Mesenchymal stem cell (in vitro differentiated cells and primary cell): Measurements from ENCODE around the gene RSL24D1.

ENCODE experiments used
- DNase-seq: peaks from one replicate; pipeline ENCODE4 v3.0.0-alpha.2; 2013
- H2AFZ ChIP-seq: one replicate; pipeline ENCODE4 v1.6.1; 2013; ENCODE audit warnings: low read depth, mild to moderate bottlenecking, control low read depth, inconsistent platforms, low read length, moderate library complexity
- H2AK5ac ChIP-seq: 2 replicates; pipeline ENCODE4 v1.6.1; 2013; ENCODE audit warnings: low read length, moderate library complexity, mild to moderate bottlenecking, inconsistent platforms; ENCODE audit not compliant: severe bottlenecking
- H2BK120ac ChIP-seq: one replicate; pipeline ENCODE4 v1.6.1; 2013; ENCODE audit warnings: low read depth, mild to moderate bottlenecking, inconsistent platforms, low read length, moderate library complexity
- H2BK12ac ChIP-seq, 2 experiments: one replicate each; pipeline ENCODE4 v1.6.1; 2013; ENCODE audit warnings: inconsistent platforms in 2 of 2, low read length in 2 of 2, mild to moderate bottlenecking in 2 of 2, moderate library complexity in 2 of 2, control low read depth in 1 of 2
- H2BK15ac ChIP-seq: one replicate; pipeline ENCODE4 v1.6.1; 2013; ENCODE audit warnings: mild to moderate bottlenecking, low read depth, inconsistent platforms; ENCODE audit not compliant: poor library complexity, severe bottlenecking
- H2BK5ac ChIP-seq: 2 replicates; pipeline ENCODE4 v1.6.1; 2013; ENCODE audit warnings: low read depth, mild to moderate bottlenecking, low read length, control low read depth, inconsistent platforms; ENCODE audit not compliant: poor library complexity, severe bottlenecking
- H3K14ac ChIP-seq, 2 experiments: one replicate each; pipeline ENCODE4 v1.6.1; 2013; ENCODE audit warnings: inconsistent platforms in 2 of 2, low read length in 2 of 2, control low read depth in 1 of 2, mild to moderate bottlenecking in 1 of 2, moderate library complexity in 1 of 2
- H3K18ac ChIP-seq, 2 experiments: one replicate each; pipeline ENCODE4 v1.6.1; 2013; ENCODE audit warnings: inconsistent platforms in 2 of 2, low read length in 2 of 2, control low read depth in 1 of 2, low read depth in 1 of 2, mild to moderate bottlenecking in 1 of 2
- H3K23ac ChIP-seq, 2 experiments: one replicate each; pipeline ENCODE4 v1.6.1; 2013; ENCODE audit warnings: inconsistent platforms in 2 of 2, low read length in 2 of 2, mild to moderate bottlenecking in 2 of 2, moderate library complexity in 2 of 2, control low read depth in 1 of 2
- H3K27ac ChIP-seq: 2 replicates; pipeline ENCODE4 v1.5.1; 2013; ENCODE audit warnings: mild to moderate bottlenecking, moderate library complexity, low read length, control low read depth, inconsistent platforms; ENCODE audit not compliant: poor library complexity, severe bottlenecking
- H3K27me3 ChIP-seq, 2 experiments: 2 replicates each; pipeline versions ENCODE4 v1.6.1 to v1.7.0; 2013; ENCODE audit warnings: low read length in 2 of 2, mild to moderate bottlenecking in 2 of 2, moderate library complexity in 2 of 2, control low read depth in 1 of 2, inconsistent platforms in 1 of 2; ENCODE audit not compliant: control insufficient read depth in 1 of 2, insufficient read depth in 1 of 2
- H3K36me3 ChIP-seq, 2 experiments: 2 replicates each; pipeline versions ENCODE4 v1.6.1 to v1.7.0; 2013; ENCODE audit warnings: low read length in 2 of 2, control low read depth in 1 of 2, inconsistent platforms in 1 of 2, low read depth in 1 of 2, mild to moderate bottlenecking in 1 of 2; ENCODE audit not compliant: insufficient read depth in 2 of 2, control insufficient read depth in 1 of 2
- H3K4ac ChIP-seq, 2 experiments: one replicate each; pipeline ENCODE4 v1.6.1; 2013; ENCODE audit warnings: inconsistent platforms in 2 of 2, low read length in 2 of 2, mild to moderate bottlenecking in 2 of 2, moderate library complexity in 2 of 2, control low read depth in 1 of 2, low read depth in 1 of 2
- H3K4me1 ChIP-seq: 2 replicates; pipeline ENCODE4 v1.6.1; 2013; ENCODE audit warnings: low read depth, low read length, control low read depth; ENCODE audit not compliant: control insufficient read depth, insufficient read depth
- H3K4me2 ChIP-seq: 2 replicates; pipeline ENCODE4 v1.6.1; 2013; ENCODE audit warnings: low read length, mild to moderate bottlenecking, inconsistent platforms; ENCODE audit not compliant: poor library complexity, severe bottlenecking
- H3K4me3 ChIP-seq, 2 experiments: 2 replicates each; pipeline versions ENCODE4 v1.5.1 to v1.7.0; 2013; ENCODE audit warnings: low read length in 2 of 2, mild to moderate bottlenecking in 2 of 2, control low read depth in 1 of 2, low read depth in 1 of 2; ENCODE audit not compliant: insufficient read depth in 1 of 2
- H3K79me1 ChIP-seq: replicated peaks from 2 replicates; pipeline ENCODE4 v1.6.1; 2013; ENCODE audit warnings: mild to moderate bottlenecking, control low read depth, low read length, inconsistent platforms; ENCODE audit not compliant: poor library complexity, severe bottlenecking
- H3K9ac ChIP-seq: 2 replicates; pipeline ENCODE4 v1.7.0; 2013; ENCODE audit warnings: mild to moderate bottlenecking, low read length, moderate library complexity
- H3K9me3 ChIP-seq: 2 replicates; pipeline ENCODE4 v1.7.0; 2013; ENCODE audit warnings: mild to moderate bottlenecking, low read length; ENCODE audit not compliant: control insufficient read depth
- H4K8ac ChIP-seq: one replicate; pipeline ENCODE4 v1.6.1; 2013; ENCODE audit warnings: inconsistent platforms, mild to moderate bottlenecking, low read length, moderate library complexity
- H4K91ac ChIP-seq: one replicate; pipeline ENCODE4 v1.6.1; 2013; ENCODE audit warnings: mild to moderate bottlenecking, low read length, inconsistent platforms
- WGBS: methylation state at CpG from one replicate; pipeline ENCODE4 v1.1.7; 2013; ENCODE audit warnings: mixed read lengths; 5-methylcytosine and 5-hydroxymethylcytosine counted together

The RSL24D1 gene

DNA sequence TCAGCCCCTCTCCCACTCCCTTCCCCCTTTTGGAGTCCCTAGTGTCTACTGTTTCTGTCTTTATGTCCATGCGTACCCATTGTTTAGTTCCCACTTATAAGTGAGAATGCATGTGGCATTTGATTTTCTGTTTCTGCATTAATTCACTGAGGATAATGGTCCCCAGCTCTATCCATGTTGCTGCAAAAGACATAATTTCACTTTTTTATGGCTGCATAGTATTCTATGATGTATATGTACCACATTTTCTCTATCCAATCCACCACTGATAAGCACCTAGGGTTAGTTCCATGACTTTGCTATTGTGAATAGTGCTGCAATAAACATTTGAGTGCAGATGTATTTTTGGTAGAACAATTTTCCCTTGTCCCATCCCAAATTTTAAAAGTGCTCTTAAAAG, 34.2 kb upstream of the RSL24D1 start:
- H3K79me1 ChIP-seq, result peaks cover 4% of the 10 kb centered on the region
- no peak overlapping the region for H2BK5ac ChIP-seq
- no peak overlapping the region for H3K4me3 ChIP-seq
- no peak overlapping the region for H2BK12ac ChIP-seq
- peaks cover 0 to 21% of the 10 kb centered on the region in 2 experiments for H3K36me3 ChIP-seq
- H2BK15ac ChIP-seq, result no peak overlapping the region
- H3K27me3 ChIP-seq, result no peaks in the 10 kb centered on the region
- H4K91ac ChIP-seq, result no peak overlapping the region
- no peak overlapping the region for H3K27ac ChIP-seq
- no peak for DNase-seq
- H3K18ac ChIP-seq, result no peak overlapping the region
- no peak overlapping the region for H2AK5ac ChIP-seq
- no peak overlapping the region for H3K14ac ChIP-seq
- H3K9me3 ChIP-seq, result no peaks in the 10 kb centered on the region
- no peak overlapping the region for H3K4me2 ChIP-seq
- no peak overlapping the region for H2AFZ ChIP-seq
- no CpG with 5 or more reads among the region's 1 CpG for WGBS
- no peaks in the 10 kb centered on the region for H3K4me1 ChIP-seq
- H3K9ac ChIP-seq, result no peak overlapping the region
- no peak overlapping the region for H3K23ac ChIP-seq
- H2BK120ac ChIP-seq, result no peak overlapping the region
- no peak overlapping the region for H4K8ac ChIP-seq
- no peak overlapping the region for H3K4ac ChIP-seq

- Histone ChIP-seq H3K18ac (no peak overlapping the region), H2BK12ac (no peak overlapping the region), H4K8ac (no peak overlapping the region), H2BK5ac (no peak overlapping the region), H3K27ac (no peak overlapping the region), H3K23ac (no peak overlapping the region), H3K9me3 (no peaks in the 10 kb centered on the region), H3K9ac (no peak overlapping the region), H3K79me1 (peaks cover 4% of the 10 kb centered on the region), H2BK15ac (no peak overlapping the region), H3K36me3 (peaks cover 0 to 27% of the 10 kb centered on the region in 2 experiments), H3K27me3 (no peaks in the 10 kb centered on the region), H3K14ac (no peak overlapping the region), H2AFZ (no peak overlapping the region), H2BK120ac (no peak overlapping the region), H3K4me3 (no peak overlapping the region), H2AK5ac (no peak overlapping the region), H4K91ac (no peak overlapping the region), H3K4ac (no peak overlapping the region), H3K4me1 (no peaks in the 10 kb centered on the region), H3K4me2 (no peak overlapping the region)
- no peak for DNase-seq
- WGBS, result 64% methylated on average over 2 of the region's 3 CpGs
Measured at GRCh38 chr15:55230051-55230670, 33.4 kb upstream of the RSL24D1 start.

DNA sequence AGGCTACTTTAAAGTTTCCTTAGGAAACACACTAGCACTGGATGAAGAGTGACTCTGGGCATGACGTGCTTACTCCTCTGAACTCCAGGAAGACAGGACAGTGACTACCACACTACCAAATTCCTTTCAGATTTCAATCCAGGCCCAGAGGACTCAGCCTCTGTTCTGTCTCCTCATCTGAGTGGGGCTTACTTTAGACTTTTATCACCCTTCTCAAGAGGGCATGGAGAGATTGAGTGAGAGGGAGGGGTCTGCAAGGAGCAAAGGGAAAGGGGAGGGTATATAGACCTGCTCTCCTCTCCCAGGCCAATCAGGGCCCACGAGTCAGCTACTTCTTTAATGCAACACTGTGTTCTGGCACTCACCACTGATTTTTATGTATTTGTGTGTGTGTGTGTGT, 29.4 kb upstream of the RSL24D1 start:
- WGBS, result 50% methylated on average over 1 of the region's 2 CpGs

DNA sequence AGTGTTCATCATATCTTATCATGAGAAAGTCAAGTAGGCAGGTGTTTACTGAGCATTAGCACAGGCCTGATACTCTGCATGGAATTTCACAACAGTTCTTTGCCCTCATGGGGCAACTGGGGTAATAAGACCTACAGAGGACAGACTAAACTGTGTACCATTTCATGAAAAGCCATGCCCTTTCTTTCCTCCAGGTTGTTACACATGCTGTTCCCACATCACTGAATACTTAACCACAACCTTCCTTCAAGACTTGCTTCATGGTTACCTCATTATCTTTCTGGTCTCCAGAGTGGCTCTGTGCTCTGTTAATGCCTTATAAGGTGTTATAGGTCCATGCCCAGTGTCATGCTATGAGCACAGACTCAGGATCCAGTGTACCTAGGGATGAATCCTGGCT, 28.2 kb upstream of the RSL24D1 start:
- no peak overlapping the region for H2BK120ac ChIP-seq
- H3K36me3 ChIP-seq, result peaks cover 0 to 25% of the 10 kb centered on the region in 2 experiments
- H3K79me1 ChIP-seq, result no peaks in the 10 kb centered on the region
- no peak overlapping the region for H3K4ac ChIP-seq
- H4K8ac ChIP-seq, result no peak overlapping the region
- DNase-seq, result no peak
- no peak overlapping the region for H3K9ac ChIP-seq
- H2BK15ac ChIP-seq, result no peak overlapping the region
- no peak overlapping the region for H2BK12ac ChIP-seq
- H2AK5ac ChIP-seq, result no peak overlapping the region
- H3K4me3 ChIP-seq, result no peak overlapping the region
- no peak overlapping the region for H3K23ac ChIP-seq
- no peak overlapping the region for H2BK5ac ChIP-seq
- H3K27ac ChIP-seq, result no peak overlapping the region
- H4K91ac ChIP-seq, result no peak overlapping the region
- no peak overlapping the region for H3K4me2 ChIP-seq
- no peak overlapping the region for H2AFZ ChIP-seq
- no peaks in the 10 kb centered on the region for H3K9me3 ChIP-seq
- no peak overlapping the region for H3K14ac ChIP-seq
- H3K18ac ChIP-seq, result no peak overlapping the region
- H3K27me3 ChIP-seq, result no peaks in the 10 kb centered on the region
- H3K4me1 ChIP-seq, result peaks cover 2% of the 10 kb centered on the region

More for the DNA sequence above, 29.4 kb upstream of the RSL24D1 start:
- Histone ChIP-seq H4K91ac (no peak overlapping the region), H4K8ac (no peak overlapping the region), H3K14ac (no peak overlapping the region), H2BK5ac (no peak overlapping the region), H2BK120ac (no peak overlapping the region), H3K4me3 (no peak overlapping the region), H3K23ac (no peak overlapping the region), H3K4me1 (no peaks in the 10 kb centered on the region), H3K18ac (no peak overlapping the region), H2BK12ac (no peak overlapping the region), H2AFZ (no peak overlapping the region), H3K9ac (no peak overlapping the region), H2AK5ac (no peak overlapping the region), H3K4ac (no peak overlapping the region), H3K9me3 (no peaks in the 10 kb centered on the region), H3K27ac (no peak overlapping the region), H3K27me3 (no peaks in the 10 kb centered on the region), H3K4me2 (no peak overlapping the region), H3K79me1 (peaks cover 2% of the 10 kb centered on the region), H3K36me3 (peaks cover 0 to 25% of the 10 kb centered on the region in 2 experiments), H2BK15ac (peak overlapping the region; percentile 40)
- DNase-seq, result peak; percentile 53
